HG02973 (cell line): ENCODE results near the gene ATP5PO.
"Not testable (repeated sequence)": the region's sequence is repeated elsewhere in the genome, so short reads cannot be mapped to it uniquely, and the experiment has no call there.

Experiments used
- ATAC-seq: cut with Tn5 transposase; IDR thresholded peaks from one replicate; pipeline ENCODE4 v1.9.1; 2021; ENCODE audit warnings: moderate library complexity; ENCODE audit not compliant: unreplicated experiment

Gene ATP5PO

GRCh38 chr21:33940881-33941245 lies 25.3 kb upstream of the ATP5PO start:
- ATAC-seq, result no peak

GRCh38 chr21:33940164-33940880 lies 24.7 kb upstream of the ATP5PO start:
- no peak for ATAC-seq

- ATAC-seq, result no peak
Measured at GRCh38 chr21:33939226-33939625, 23.6 kb upstream of the ATP5PO start.

GRCh38 chr21:33938381-33938780 lies 22.8 kb upstream of the ATP5PO start:
- ATAC-seq, result no peak

GRCh38 chr21:33937931-33938339 lies 22.3 kb upstream of the ATP5PO start:
- no peak for ATAC-seq

GRCh38 chr21:33937146-33937545 lies 21.5 kb upstream of the ATP5PO start:
- no peak for ATAC-seq

- ATAC-seq, result no peak
Measured at GRCh38 chr21:33936301-33937038, 20.9 kb upstream of the ATP5PO start.

- ATAC-seq, result no peak
Measured at GRCh38 chr21:33932731-33933130, 17.1 kb upstream of the ATP5PO start.

GRCh38 chr21:33931799-33932390 lies 16.3 kb upstream of the ATP5PO start:
- no peak for ATAC-seq

GRCh38 chr21:33931052-33931798 lies 15.6 kb upstream of the ATP5PO start:
- ATAC-seq, result not testable (repeated sequence)

- not testable (repeated sequence) for ATAC-seq
Measured at GRCh38 chr21:33926248-33926647, 10.6 kb upstream of the ATP5PO start.

- no peak for ATAC-seq
Measured at GRCh38 chr21:33924766-33925100, 9.1 kb upstream of the ATP5PO start.

- ATAC-seq, result peak; percentile 74
Measured at GRCh38 chr21:33924079-33924765, 8.6 kb upstream of the ATP5PO start.

- ATAC-seq, result no peak
Measured at GRCh38 chr21:33917421-33917820, 1.8 kb upstream of the ATP5PO start.

GRCh38 chr21:33916200-33916567 lies 580 bp upstream of the ATP5PO start:
- peak; percentile 2 for ATAC-seq

GRCh38 chr21:33914188-33914587 lies 1.4 kb downstream of the ATP5PO start:
- no peak for ATAC-seq

GRCh38 chr21:33909756-33910155 lies 5.8 kb downstream of the ATP5PO start:
- no peak for ATAC-seq

- ATAC-seq, result no peak
Measured at GRCh38 chr21:33908760-33909159, 6.8 kb downstream of the ATP5PO start.

GRCh38 chr21:33904041-33904440 lies 11.6 kb downstream of the ATP5PO start:
- no peak for ATAC-seq

- ATAC-seq, result no peak
Measured at GRCh38 chr21:33902349-33902748, 13.3 kb downstream of the ATP5PO start.
